Stimulated activated CD4-positive, alpha-beta T cell treated with anti-CD3 and anti-CD28 coated beads, Interleukin-2, amount 100 ng/mL, for 48 hours (primary cell): ENCODE data around the gene MYL5.
"Not testable (repeated sequence)": the region's sequence is repeated elsewhere in the genome, so short reads cannot be mapped to it uniquely, and the experiment has no call there.

ENCODE experiments used
- DNase-seq, 2 donors: peaks; one replicate each; pipeline ENCODE4 v3.0.0-alpha.2; 2020

Gene MYL5

DNA sequence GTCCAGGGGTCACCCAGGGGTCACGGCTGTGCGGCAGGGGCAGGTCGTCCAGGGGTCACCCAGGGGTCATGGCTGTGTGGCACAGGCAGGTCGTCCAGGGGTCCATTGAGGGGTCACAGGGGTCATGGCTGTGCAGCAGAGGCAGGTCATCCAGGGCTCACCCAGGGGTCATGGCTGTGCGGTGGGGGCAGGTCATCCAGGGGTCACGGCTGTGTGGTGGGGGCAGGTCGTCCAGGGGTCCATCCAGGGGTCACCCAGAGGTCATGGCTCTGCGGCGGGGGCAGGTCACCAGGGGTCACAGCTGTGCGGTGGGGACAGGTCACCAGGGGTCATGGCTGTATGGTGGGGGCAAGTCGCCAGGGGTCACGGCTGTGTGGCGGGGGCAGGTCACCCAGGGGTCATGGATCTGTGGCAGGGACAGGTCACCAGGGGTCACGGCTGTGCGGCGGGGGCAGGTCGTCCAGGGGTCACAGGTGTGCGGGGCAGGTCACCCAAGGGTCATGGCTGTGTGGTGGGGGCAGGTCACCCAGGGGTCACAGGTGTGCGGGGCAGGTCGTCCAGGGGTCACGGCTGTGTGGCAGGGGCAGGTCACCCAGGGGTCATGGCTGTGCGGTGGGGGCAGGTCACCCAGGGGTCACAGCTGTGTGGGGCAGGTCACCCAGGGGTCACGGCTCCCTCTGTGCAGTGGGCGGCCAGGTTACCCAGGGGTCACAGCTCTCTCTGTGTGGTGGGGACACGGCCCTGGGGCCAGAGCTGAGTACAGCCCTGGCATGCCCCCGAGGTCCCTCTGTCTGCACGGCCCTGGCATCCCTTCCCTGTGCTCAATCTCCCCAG lies 16.3 kb upstream of the MYL5 start:
- DNase-seq: no peak

DNA sequence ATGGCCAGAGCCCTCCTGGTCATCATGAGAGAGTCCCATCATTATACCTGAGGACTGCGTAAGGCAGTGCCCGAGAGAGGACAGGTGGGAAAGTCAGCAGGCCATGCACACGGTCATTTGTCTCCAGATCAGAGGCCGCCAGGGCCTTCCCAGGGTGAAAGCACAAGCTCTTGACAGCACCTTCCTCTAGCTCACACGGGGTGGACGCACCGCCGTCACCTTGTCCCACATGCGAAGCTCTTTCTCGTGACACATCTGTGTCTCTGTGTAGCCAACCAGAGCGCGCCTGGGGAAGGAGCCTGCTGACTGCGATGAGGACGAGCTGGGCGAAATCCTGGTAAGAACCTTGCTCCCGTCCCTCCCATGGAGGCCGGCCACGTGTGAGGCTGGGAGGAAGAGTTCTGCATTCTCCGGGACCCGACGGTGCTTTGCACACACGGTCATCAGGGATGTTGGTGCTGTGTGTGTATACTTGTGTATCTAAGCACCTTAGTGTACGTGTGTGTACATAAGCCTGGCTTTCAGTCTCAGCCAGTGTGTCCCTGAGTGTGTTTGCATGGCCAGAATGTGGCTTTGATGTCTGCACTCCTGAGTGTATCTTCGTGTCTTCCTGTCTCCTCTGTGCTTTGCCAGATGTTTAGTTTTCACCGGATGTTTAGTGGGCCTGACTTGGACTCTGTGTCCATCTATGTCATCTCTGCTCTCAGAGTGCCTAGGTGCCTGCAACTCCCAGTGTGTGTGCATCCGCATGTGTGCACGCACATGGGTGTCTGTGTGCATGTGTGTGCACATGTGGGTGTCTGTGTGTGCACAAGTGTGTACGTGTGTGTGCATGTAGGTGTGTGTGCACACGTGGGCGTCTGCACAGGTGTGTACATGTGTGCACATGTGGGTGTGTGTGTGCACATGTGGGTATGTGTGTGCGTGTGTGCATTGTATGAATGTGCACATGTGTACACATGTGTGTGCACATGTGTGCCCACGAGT lies 15.4 kb upstream of the MYL5 start:
- DNase-seq: no peak

DNA sequence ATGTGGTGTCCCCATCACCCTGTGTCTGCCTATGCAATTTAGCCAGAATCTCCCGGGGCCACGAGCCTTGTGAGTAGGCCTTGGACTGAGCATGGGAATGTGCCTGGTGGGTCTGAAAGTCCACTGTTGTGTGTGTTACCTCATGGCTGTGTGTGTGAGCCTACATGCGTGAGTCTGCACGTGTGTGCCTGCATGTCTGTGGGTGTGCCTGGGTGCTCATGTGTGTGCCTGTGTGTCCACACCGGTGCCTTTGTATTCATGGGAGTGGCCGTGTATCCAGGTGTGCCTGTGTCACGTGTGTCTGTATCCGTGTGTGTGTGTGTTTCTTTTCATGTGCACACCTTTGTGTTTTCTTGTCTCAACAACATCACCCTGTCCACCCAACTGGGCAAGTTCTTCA lies 14.5 kb upstream of the MYL5 start:
- DNase-seq: no peak

DNA sequence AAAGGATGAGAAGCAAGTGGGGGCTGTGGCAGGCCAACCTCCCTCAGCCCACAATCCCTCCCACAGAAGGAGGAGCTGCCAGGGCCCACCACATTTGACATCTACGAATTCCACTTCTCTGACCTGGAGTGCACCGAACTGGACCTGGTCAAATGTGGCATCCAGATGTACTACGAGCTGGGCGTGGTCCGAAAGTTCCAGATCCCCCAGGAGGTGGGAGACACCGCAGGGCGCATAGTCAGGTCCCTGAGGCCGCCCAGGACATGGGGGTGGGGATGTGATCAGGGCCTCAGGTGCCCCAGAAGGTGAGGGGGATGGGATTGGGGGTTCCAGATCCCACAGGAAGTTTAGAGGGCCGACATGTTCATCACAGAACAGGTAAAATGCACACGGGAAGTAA lies 13.9 kb upstream of the MYL5 start:
- DNase-seq: no peak

DNA sequence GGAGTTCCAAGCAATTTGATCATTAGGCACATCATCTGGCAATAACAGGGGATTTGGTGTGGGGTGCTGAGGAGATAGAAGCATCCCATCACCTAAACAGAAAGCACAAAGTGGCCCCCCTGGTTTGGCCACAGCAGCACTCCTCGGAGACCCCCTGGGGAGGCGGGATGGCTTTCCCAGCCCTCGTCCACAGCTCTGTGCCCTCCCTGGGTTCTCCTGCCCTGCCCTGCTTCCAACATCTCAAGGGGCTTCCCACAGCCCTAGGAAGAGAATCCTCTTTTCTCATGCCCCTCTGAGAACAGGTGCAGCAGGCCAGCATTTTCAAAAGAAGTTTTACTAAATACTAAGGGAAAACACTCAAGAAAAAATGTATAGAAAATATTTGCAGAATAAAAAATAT lies 13.1 kb upstream of the MYL5 start:
- DNase-seq: no peak

DNA sequence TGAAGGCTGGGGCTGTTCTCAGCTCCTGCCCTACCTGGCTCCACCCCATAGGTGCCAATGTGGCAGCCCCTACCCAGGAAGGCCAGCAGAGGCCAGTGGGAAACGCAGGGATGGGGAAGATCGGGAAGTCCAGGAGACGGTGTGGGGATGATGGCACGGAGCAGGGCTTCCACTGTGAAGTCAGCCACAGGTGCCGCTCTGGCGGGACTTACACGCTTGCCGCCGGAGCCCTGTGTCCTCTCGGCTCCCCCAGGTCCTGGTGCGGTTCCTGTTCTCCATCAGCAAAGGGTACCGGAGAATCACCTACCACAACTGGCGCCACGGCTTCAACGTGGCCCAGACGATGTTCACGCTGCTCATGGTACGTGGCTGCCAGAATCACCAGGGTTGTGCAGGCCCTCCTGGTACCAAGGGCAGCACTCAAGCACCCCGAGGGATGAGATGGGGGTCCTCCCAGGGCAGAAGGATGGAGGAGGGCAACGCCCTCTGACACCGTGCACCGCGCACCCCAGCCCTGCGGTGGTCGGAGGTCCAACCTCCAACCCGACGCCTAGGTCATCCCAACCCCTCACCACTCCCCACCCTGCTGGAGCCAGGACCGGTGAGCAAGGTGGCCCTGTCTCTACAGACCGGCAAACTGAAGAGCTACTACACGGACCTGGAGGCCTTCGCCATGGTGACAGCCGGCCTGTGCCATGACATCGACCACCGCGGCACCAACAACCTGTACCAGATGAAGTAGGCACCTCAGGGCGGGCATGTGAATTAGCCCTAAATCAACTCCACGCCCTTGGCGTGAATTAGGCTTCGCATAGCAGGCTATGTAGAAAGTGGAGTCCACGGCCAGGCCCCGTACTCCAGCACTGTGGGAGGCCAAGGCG lies 12.2 kb upstream of the MYL5 start:
- no peak for DNase-seq

DNA sequence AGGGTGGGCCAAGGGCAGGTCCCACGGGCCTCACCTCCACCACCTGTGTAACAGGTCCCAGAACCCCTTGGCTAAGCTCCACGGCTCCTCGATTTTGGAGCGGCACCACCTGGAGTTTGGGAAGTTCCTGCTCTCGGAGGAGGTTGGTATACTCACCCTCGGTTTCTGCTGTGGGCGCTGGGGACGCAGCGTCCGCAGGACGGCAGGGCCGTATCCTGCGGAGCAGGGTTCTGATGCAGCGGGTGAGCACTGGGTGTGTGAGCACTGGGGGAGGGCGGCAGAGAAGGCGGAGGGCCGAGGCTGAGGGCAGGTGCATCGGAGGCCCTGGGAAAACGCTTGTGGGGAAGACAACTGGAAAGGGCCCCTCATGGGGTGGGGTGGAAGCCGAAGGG lies 11.3 kb upstream of the MYL5 start:
- no peak for DNase-seq

DNA sequence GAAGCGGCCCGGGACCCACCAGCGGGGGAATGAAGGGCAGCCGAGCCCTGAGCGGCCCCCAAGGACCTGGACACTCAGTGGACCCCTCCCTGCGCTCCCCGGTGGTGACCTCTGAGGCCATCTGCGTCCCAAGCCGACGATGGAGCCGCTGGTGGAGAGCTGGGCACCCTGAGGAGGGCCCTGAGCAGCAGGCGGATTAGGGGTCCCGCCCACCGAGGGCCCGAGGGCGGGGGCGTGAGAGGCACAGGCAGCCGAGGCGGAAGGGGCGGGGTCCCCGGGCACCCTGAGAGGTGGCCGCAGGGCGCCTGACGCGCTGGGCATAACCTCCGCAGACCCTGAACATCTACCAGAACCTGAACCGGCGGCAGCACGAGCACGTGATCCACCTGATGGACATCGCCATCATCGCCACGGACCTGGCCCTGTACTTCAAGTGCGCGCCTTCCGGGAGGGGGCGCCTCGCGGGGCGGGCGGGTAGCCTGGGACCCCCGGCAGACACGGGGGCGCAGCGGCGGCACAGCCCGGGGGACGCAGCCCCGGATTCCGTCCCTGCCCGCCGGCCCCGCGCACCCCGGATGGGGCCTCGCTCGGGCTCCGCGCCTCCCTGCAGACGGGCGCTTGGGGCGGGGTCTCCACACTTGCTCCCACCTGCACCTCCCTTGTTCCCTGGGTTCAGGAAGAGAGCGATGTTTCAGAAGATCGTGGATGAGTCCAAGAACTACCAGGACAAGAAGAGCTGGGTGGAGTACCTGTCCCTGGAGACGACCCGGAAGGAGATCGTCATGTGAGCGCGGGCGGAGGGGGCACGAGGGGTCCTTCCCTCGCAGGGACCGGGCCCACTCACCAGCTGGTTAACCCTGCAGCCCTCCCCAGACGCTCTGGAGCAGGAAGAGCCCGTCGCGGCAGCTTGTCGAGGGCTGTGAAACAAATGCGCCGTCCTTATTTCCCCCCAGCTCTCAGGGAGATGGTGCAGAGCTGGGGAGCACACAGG lies 10.6 kb upstream of the MYL5 start:
- DNase-seq: peak; percentile 47 to 66

DNA sequence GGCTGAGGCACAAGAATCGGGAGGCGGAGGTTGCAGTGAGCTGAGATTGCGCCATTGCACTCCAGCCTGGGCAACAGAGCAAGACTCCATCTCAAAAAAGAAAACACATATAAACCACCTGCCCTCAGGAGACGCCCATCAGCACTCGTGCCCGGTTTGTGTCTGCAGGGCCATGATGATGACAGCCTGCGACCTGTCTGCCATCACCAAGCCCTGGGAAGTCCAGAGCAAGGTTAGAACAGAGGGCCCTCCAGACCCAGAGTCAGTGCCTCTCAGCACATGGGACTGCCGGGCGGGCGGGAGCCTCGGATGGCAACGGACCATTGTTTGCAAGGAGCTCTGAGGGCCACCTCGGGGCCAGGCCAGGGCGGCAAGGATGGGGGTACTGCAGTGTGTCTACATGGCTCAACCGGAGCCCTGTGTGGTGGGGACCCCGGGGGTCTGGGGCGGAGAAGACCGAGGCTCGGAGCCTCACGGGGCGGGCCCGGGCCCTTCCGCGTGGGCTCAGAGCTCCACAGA lies 9.6 kb upstream of the MYL5 start:
- DNase-seq: no peak

DNA sequence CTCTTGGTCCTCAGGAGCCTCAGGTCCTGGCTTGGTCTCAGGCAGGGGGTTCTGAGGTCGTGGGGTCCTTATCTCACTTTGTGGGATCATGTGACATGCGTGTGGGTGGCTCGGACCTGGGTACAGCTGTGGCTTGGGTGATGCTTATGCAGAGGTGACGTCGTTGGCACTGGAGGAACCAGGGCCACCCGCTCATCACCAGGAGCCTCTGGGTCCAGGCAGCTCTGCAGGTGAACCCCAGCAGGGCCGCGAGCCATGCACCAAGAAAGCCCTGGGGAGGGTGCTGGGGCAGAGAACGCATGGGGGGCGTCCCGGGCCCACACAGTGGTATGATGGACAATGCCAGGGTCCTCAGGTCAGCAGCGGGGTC lies 9.0 kb upstream of the MYL5 start:
- no peak for DNase-seq

DNA sequence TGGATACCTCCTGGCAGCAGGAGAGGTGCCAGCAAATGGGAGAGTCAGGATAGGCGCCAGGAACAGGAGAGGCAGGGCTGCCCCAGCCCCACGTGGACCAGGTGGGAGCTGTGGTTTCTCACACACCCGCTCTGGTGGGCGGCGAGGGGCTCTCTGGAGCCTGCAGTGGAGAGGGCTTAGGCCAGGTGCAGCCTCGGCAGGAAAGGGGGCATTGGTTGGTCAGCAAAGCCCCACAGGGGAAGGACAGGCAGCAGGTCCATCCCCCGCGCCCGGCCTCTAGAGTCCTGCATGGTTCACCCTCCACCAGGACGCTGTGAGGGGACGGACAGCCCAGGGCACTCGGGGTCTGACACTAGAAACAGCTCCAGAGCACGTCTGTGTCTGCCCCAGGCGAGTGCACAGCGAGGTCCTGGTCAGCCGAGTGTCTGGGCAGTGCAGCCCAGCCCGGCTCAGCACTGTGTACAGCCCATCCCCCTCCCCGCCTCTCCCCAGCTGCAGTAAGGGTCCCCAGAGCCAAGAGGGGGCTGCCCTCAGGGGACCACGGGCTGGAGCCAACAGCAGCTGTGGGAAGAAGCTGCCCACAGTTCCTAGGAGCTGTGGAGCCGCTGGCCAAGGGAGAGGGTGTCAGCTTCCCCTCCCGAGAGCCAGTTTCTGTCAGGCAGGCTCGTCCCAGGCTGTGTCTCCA lies 8.4 kb upstream of the MYL5 start:
- DNase-seq: no peak

DNA sequence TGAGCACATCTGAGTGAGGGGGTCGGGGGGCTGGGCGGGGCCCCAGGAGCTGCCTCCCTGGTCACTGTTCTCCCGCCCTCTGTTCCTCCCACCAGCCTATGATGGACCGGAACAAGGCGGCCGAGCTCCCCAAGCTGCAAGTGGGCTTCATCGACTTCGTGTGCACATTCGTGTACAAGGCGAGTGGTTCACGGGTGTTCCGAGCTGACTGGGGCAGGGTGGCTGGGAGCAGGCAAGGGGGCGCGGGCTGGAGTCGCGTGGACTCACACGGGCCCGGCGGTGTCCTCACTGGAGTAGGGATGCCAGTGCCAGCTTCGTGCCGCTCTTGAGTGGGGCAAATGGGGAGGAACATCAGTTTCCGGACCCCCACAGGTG lies 7.9 kb upstream of the MYL5 start:
- DNase-seq: no peak

DNA sequence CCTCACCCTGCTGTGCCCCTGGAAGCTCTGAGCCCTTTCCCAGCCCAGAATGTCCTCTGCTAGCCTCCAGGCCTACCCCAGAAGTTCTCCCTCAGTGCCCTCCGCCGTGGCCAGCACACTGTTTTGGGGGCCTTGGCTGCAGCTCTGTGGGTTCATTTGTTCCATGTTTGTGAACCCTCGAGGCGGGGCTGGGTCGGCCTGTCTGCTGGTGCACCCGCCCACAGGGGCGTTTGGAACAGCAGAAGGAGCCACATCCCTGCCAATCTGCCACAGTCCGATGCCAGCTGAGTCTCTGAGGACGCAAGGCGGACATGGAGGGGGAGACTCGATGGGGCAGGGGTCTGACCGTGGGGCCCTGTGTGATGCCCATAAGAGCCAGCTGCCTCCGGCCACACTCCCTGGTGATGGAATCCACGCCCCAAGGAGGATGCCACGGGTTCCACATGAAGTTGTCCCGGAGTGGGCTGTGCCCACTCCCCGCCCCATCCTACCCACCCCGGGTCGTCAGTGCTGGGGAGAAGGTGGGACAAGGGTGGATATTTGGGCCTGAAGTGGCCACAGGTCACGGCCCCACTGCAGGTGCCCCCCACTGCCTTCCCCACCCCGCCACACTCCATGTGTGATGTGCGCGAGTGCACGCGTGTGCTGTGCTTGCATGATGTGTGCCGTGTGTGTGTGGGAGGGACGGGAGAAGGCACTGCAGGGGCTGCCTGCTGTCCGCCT lies 7.4 kb upstream of the MYL5 start:
- no peak for DNase-seq

DNA sequence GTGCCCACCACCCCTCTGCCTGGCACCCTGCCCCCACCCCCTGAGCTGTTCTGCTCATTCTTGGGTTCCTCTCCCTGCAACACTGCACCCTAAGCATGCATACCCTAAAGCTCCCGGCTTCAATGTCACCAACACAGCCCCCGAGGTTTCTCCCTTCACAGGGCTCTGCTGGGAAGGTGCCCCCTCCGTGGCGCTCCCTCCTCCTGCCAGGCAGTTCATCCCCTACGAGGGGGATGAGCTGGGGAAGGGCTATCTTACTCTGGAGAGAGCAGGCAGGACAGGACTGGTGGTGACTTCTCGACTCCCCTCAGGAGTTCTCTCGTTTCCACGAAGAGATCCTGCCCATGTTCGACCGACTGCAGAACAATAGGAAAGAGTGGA lies 6.8 kb upstream of the MYL5 start:
- DNase-seq: no peak

DNA sequence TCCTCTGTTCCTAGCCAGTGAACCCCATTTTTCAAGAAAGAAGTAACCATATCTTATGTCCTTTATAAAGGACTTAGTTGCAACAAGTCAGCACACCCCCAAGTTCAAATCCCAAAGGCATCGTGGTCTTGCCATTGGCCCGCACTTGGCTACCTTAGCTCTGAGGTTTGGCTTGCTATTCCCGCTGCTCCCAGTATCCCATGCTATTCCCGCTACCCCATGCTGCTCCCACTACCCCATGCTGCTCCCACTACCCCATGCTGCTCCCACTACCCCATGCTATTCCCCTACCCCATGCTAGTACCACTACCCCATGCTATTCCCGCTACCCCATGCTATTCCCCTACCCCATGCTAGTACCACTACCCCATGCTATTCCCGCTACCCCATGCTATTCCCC lies 6.1 kb upstream of the MYL5 start:
- DNase-seq: not testable (repeated sequence)

DNA sequence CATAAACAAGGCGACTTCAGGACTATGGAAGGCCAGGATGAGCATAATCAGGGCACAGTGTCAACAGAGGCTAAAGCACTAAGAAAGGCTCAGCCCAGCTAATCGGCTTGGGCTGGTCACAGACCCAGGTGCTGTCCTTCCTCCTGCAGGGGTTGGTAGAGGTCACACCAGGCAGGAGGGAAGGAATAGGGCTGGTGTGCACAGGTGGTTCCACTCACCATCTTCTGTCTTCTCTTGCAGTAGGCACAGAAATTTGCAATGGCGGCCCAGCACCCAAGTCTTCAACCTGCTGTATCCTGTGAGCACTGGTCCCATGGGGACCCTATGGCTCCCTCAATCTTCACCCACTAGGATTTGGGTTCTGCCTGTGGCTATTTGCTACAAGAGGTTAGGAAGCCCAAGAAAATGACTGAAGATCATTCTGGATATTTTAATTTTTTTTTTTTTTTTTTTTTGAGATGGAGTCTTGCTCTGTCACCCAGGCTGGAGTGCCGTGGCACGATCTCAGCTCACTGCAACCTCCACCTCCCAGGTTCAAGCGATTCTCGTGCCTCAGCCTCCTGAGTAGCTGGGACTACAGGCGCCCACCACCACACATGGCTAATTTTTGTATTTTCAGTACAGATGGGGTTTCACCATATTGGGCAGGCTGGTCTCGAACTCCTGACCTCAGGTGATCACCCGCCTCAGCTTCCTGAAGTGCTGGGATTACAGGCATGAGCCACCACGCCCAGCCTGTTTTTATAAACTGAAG lies 4.4 kb upstream of the MYL5 start:
- DNase-seq: not testable (repeated sequence)

DNA sequence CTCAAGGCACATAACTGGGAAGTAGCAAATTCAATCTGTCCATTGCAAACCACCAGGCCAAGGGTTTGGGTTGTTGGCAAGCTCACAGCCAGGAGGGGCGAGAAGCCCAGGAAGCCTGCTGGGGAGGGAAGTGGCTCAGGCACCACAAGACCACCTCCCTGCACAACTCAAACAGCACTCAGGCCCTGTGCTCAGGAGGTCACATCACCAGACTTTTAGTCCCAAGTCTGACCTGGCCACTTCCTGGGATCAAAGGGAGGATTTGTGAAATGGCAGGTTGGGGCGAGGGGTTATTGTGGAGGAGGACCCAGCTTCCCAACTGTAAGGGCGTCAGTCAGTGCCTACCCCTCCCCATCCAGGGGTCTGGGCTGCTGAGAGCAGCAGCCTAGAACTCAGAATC lies 2.6 kb upstream of the MYL5 start:
- no peak for DNase-seq

DNA sequence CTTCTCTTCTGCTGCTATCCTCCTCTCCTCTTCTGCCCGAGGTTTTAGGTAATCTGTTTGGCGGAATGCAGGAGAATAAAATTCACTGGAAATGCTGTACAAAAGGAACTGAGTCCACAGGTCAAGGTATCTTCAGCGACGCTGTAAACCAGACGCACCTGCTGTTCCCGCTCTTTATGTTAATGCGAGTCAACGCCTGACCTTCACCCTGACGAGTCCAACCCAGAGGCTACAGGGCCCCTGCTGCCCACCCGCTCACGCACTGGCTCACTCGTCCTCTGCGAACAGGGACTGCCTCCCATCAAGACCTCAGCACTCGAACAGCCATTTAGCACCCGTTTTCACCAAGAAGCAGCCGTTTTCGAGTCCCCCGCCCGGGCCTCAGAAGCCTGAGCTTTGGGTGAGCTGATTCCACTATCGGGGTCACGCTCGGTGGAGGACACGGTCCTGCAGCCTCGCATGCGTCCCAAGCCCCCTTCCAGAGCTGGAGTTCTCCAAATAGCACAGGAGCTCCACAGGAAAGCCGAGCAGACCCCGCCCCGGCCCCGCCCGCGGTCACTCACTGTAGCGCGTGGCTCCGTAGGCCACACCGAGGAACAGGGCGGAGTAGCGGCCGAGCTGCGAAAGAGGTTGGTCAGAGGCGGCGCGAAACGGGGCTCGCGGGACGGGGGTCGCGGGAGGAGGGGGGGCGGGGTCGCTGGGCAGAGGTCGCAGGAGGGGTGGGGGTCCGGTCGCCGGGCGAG lies 822 bp upstream of the MYL5 start:
- DNase-seq: no peak
